Thyroid gland (tissue), 4 donors: Measurements from ENCODE around the gene ZNF76.

Experiments used
- POLR2A ChIP-seq, 2 donors: fragments of 450-650 bp; IDR thresholded peaks; one replicate each; pipeline ENCODE4 v1.6.1; 2017; ENCODE audit warnings: antibody characterized with exemption in 2 of 2, mild to moderate bottlenecking in 2 of 2, moderate library complexity in 1 of 2
- TF ChIP-seq, protein P1 (sequence below), 6 experiments: fragments of 200-600 bp in 3 of 6; fragments of 450-650 bp in 3 of 6; sonication (generic) in 3 of 6; IDR thresholded peaks; one replicate each; pipeline ENCODE4 v1.5.1; 2016 to 2019; ENCODE audit warnings: antibody characterized with exemption in 6 of 6, mild to moderate bottlenecking in 2 of 6, inconsistent platforms in 1 of 6, moderate library complexity in 1 of 6

DNA sequence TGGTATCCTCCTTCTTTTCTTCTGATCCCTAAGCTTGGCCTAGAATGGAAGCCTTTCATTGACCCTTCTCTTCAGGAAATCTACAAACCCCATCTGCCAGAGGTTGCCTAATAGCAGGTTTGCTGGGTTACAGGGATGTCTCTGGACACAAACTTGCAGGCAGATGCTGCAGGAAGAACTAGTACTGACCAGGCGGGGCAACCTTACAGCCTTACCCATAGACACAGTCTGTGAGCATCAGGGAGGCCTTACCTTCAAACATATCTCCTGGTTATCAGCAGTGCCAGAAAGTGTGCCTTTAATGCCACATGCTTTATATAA, 43.2 kb upstream of the ZNF76 start:
- TF ChIP-seq, protein P1, sequence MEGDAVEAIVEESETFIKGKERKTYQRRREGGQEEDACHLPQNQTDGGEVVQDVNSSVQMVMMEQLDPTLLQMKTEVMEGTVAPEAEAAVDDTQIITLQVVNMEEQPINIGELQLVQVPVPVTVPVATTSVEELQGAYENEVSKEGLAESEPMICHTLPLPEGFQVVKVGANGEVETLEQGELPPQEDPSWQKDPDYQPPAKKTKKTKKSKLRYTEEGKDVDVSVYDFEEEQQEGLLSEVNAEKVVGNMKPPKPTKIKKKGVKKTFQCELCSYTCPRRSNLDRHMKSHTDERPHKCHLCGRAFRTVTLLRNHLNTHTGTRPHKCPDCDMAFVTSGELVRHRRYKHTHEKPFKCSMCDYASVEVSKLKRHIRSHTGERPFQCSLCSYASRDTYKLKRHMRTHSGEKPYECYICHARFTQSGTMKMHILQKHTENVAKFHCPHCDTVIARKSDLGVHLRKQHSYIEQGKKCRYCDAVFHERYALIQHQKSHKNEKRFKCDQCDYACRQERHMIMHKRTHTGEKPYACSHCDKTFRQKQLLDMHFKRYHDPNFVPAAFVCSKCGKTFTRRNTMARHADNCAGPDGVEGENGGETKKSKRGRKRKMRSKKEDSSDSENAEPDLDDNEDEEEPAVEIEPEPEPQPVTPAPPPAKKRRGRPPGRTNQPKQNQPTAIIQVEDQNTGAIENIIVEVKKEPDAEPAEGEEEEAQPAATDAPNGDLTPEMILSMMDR (IDR thresholded peaks at IDR 0.05): no peak
- TF ChIP-seq POLR2A (IDR thresholded peaks at IDR 0.05): no peak
